Right atrium auricular region (tissue), 2 donors: ENCODE results near the gene CPED1. TPM values are rescaled to one million over a fixed set of nuclear protein-coding genes. Genes with fewer than 3 reads are reported as not detected.

Experiments used
- DNase-seq: peaks from one replicate; pipeline ENCODE4 v3.0.0-alpha.2; 2019; ENCODE audit warnings: low spot score
- H3K27ac ChIP-seq, 2 donors: fragments of 200-600 bp; sonication (generic); 1 replicate in 1 of 2; 2 replicates in 1 of 2; pipeline ENCODE4 v1.5.1; 2016 to 2019
- H3K27me3 ChIP-seq, 2 donors: fragments of 200-600 bp; sonication (generic); one replicate each; pipeline versions ENCODE4 v1.5.1 to v1.6.0; 2017 to 2019
- H3K36me3 ChIP-seq: fragments of 200-600 bp; sonication (generic); one replicate; pipeline ENCODE4 v1.5.1; 2016
- H3K4me1 ChIP-seq, 2 donors: fragments of 200-600 bp; sonication (generic); one replicate each; pipeline versions ENCODE4 v1.5.1 to v1.6.0; 2017 to 2019
- H3K4me3 ChIP-seq, 2 donors: fragments of 200-600 bp; sonication (generic); 1 replicate in 1 of 2; 2 replicates in 1 of 2; pipeline ENCODE4 v1.5.1; 2017 to 2019; ENCODE audit warnings: mild to moderate bottlenecking in 1 of 2, moderate library complexity in 1 of 2
- H3K9me3 ChIP-seq, 2 donors: fragments of 200-600 bp; sonication (generic); one replicate each; pipeline ENCODE4 v1.5.1; 2019
- CTCF ChIP-seq, 2 donors: fragments of 200-600 bp; sonication (generic); IDR thresholded peaks; one replicate each; pipeline ENCODE4 v1.5.1; 2019; ENCODE audit warnings: antibody characterized with exemption in 2 of 2
- total RNA-seq, 2 donors: library from RNA; depleted of rRNA; stranded (reverse); fragments of >200 nt; gene quantifications; one replicate each; pipeline ENCODE4 v1.1.0, GENCODE V29; 2016

The CPED1 gene
- 10 to 100 TPM; 13.8 to 19.0 TPM for total RNA-seq

- H3K27ac ChIP-seq, result peak within 1 kb of the TSS; percentile 92 to 94
- H3K4me1 ChIP-seq, result peaks cover 0 to 33% of the 10 kb centered on the region in 2 donors
- TF ChIP-seq CTCF (IDR thresholded peaks at IDR 0.05), result no peak
- H3K4me3 ChIP-seq, result peak within 1 kb of the TSS; percentile 53 to 56
- DNase-seq, result peak; percentile 82
- no peaks in the 10 kb centered on the region for H3K9me3 ChIP-seq
- H3K27me3 ChIP-seq, result no peaks in the 10 kb centered on the region
- no peaks in the 10 kb centered on the region for H3K36me3 ChIP-seq
These were observed at the start of gene CPED1 for GRCh38 chr7:120988591-120989256. TSS of gene CPED1 (plus strand) at chr7:120988711. CDS start at chr7:120989622, 911 bp downstream.

- no peak for DNase-seq
- Histone ChIP-seq H3K4me1 (no peaks in the 10 kb centered on the region), H3K27me3 (no peaks in the 10 kb centered on the region), H3K4me3 (no peak overlapping the region), H3K36me3 (no peaks in the 10 kb centered on the region), H3K9me3 (no peaks in the 10 kb centered on the region), H3K27ac (no peak overlapping the region)
- no peak for TF ChIP-seq CTCF (IDR thresholded peaks at IDR 0.05)
These were observed 49.2 kb upstream of the CPED1 start for GRCh38 chr7:120939345-120939744.

GRCh38 chr7:120941064-120941463 lies 47.4 kb upstream of the CPED1 start:
- Histone ChIP-seq H3K27ac (no peak overlapping the region), H3K4me3 (no peak overlapping the region), H3K27me3 (no peaks in the 10 kb centered on the region), H3K9me3 (no peaks in the 10 kb centered on the region), H3K4me1 (no peaks in the 10 kb centered on the region), H3K36me3 (no peaks in the 10 kb centered on the region)
- DNase-seq, result no peak
- peak; percentile 11 to 58 for TF ChIP-seq CTCF (IDR thresholded peaks at IDR 0.05)

GRCh38 chr7:120941856-120942255 lies 46.7 kb upstream of the CPED1 start:
- no peaks in the 10 kb centered on the region for H3K9me3 ChIP-seq
- H3K4me3 ChIP-seq, result no peak overlapping the region
- no peak overlapping the region for H3K27ac ChIP-seq
- DNase-seq, result no peak
- TF ChIP-seq CTCF (IDR thresholded peaks at IDR 0.05), result no peak
- H3K36me3 ChIP-seq, result no peaks in the 10 kb centered on the region
- H3K4me1 ChIP-seq, result no peaks in the 10 kb centered on the region
- no peaks in the 10 kb centered on the region for H3K27me3 ChIP-seq

- DNase-seq, result no peak
- Histone ChIP-seq H3K9me3 (no peaks in the 10 kb centered on the region), H3K27me3 (no peaks in the 10 kb centered on the region), H3K4me3 (no peak overlapping the region), H3K27ac (no peak overlapping the region), H3K36me3 (no peaks in the 10 kb centered on the region), H3K4me1 (no peaks in the 10 kb centered on the region)
- TF ChIP-seq CTCF (IDR thresholded peaks at IDR 0.05), result no peak
These were observed 45.6 kb upstream of the CPED1 start for GRCh38 chr7:120942861-120943260.
